SK-N-SH treated with all-trans-retinoic acid at 6 μM for 48 hours (cell line): ENCODE data around the gene VILL.

Experiments
- CSDC2 ChIP-seq: fragments of 250-450 bp; sonication (Bioruptor Pico); IDR thresholded peaks from 2 replicates; pipeline ENCODE4 v1.5.0; 2020; ENCODE audit warnings: mild to moderate bottlenecking, moderate library complexity
- POU6F1 ChIP-seq: fragments of 250-450 bp; sonication (Bioruptor Pico); IDR thresholded peaks from 2 replicates; pipeline ENCODE4 v1.8.0; 2021; ENCODE audit warnings: low read depth, mild to moderate bottlenecking, moderate library complexity, borderline replicate concordance
- TCF4 ChIP-seq: fragments of 250-450 bp; sonication (Bioruptor Pico); IDR thresholded peaks from 2 replicates; pipeline ENCODE4 v1.8.0; 2021; ENCODE audit warnings: mild to moderate bottlenecking, moderate library complexity, borderline replicate concordance

GRCh38 chr3:37961622-37962431 lies 28.8 kb upstream of the VILL start:
- TF ChIP-seq POU6F1, result no peak
- TF ChIP-seq TCF4 (CRISPR knock-in tag), result no peak
- TF ChIP-seq CSDC2 (CRISPR knock-in tag), result no peak
